ENCODE results near the gene CCDC179.

CCDC179 gene

GRCh38 chr11:22860241-22860640, at the start of gene CCDC179:
Gene CCDC179, minus strand, starts transcription at chr11:22860474. Its CDS starts 53 bp downstream, at chr11:22860421.
- DNase-seq (ENCODE audit: low read depth) = no peak

GRCh38 chr11:22903782-22904181, 43.5 kb upstream of the CCDC179 start:
- DNase-seq (ENCODE audit: low read depth) = no peak

- no peak for DNase-seq (ENCODE audit: low read depth)
Observed at GRCh38 chr11:22901603-22902002, 41.3 kb upstream of the CCDC179 start.

GRCh38 chr11:22900764-22901486, 40.7 kb upstream of the CCDC179 start:
- DNase-seq (ENCODE audit: low read depth) = no peak

- no peak for DNase-seq (ENCODE audit: low read depth)
Observed at GRCh38 chr11:22898036-22898435, 37.8 kb upstream of the CCDC179 start.

GRCh38 chr11:22890227-22890626, 30.0 kb upstream of the CCDC179 start:
- no peak for DNase-seq (ENCODE audit: low read depth)

GRCh38 chr11:22884217-22884616, 23.9 kb upstream of the CCDC179 start:
- DNase-seq (ENCODE audit: low read depth) = no peak

- no peak for DNase-seq (ENCODE audit: low read depth)
Observed at GRCh38 chr11:22879630-22880029, 19.4 kb upstream of the CCDC179 start.

- DNase-seq (ENCODE audit: low read depth) = no peak
Observed at GRCh38 chr11:22878604-22879003, 18.3 kb upstream of the CCDC179 start.

GRCh38 chr11:22878039-22878438, 17.8 kb upstream of the CCDC179 start:
- DNase-seq (ENCODE audit: low read depth) = no peak

- peak; percentile 54 for DNase-seq (ENCODE audit: low read depth)
Observed at GRCh38 chr11:22875869-22876473, 15.7 kb upstream of the CCDC179 start.

- no peak for DNase-seq (ENCODE audit: low read depth)
Observed at GRCh38 chr11:22869325-22869724, 9.1 kb upstream of the CCDC179 start.

- no peak for DNase-seq (ENCODE audit: low read depth)
Observed at GRCh38 chr11:22859756-22860155, 518 bp downstream of the CCDC179 start.

GRCh38 chr11:22851477-22851876, 8.8 kb downstream of the CCDC179 start:
- DNase-seq (ENCODE audit: low read depth) = no peak

- DNase-seq (ENCODE audit: low read depth) = no peak
Observed at GRCh38 chr11:22846726-22847125, 13.5 kb downstream of the CCDC179 start.

- no peak for DNase-seq (ENCODE audit: low read depth)
Observed at GRCh38 chr11:22832315-22833015, 27.8 kb downstream of the CCDC179 start.

GRCh38 chr11:22830082-22830414, 30.2 kb downstream of the CCDC179 start:
- no peak for DNase-seq (ENCODE audit: low read depth)

- DNase-seq (ENCODE audit: low read depth) = peak; percentile 71
Observed at GRCh38 chr11:22829231-22830081, 30.8 kb downstream of the CCDC179 start, which contains the start of gene SVIP. Gene SVIP, minus strand, starts transcription at chr11:22829801. Its CDS starts 53 bp downstream, at chr11:22829748.

GRCh38 chr11:22828373-22828772, 31.9 kb downstream of the CCDC179 start:
- no peak for DNase-seq (ENCODE audit: low read depth)

GRCh38 chr11:22822203-22822602, 38.1 kb downstream of the CCDC179 start:
- DNase-seq (ENCODE audit: low read depth) = no peak

GRCh38 chr11:22809893-22810292, 50.4 kb downstream of the CCDC179 start:
- DNase-seq (ENCODE audit: low read depth) = no peak

- no peak for DNase-seq (ENCODE audit: low read depth)
Observed at GRCh38 chr11:22808571-22809197, 51.6 kb downstream of the CCDC179 start.
